HL-60 (cell line): ENCODE measurements around the gene ZSCAN30.

ENCODE experiments used
- POLR2AphosphoS5 ChIP-seq: IDR thresholded peaks from 2 replicates; pipeline ENCODE4 v1.6.1; 2012; ENCODE audit warnings: low read depth
- TF ChIP-seq, protein P1 (sequence below): IDR thresholded peaks from one replicate; pipeline ENCODE4 v1.5.1; 2011; ENCODE audit warnings: low read length, control low read depth, inconsistent platforms; ENCODE audit not compliant: insufficient read depth
- TF ChIP-seq, protein P2 (sequence below): IDR thresholded peaks from 2 replicates; pipeline ENCODE4 v1.6.1; 2012; ENCODE audit warnings: low read depth; ENCODE audit not compliant: insufficient replicate concordance

DNA sequence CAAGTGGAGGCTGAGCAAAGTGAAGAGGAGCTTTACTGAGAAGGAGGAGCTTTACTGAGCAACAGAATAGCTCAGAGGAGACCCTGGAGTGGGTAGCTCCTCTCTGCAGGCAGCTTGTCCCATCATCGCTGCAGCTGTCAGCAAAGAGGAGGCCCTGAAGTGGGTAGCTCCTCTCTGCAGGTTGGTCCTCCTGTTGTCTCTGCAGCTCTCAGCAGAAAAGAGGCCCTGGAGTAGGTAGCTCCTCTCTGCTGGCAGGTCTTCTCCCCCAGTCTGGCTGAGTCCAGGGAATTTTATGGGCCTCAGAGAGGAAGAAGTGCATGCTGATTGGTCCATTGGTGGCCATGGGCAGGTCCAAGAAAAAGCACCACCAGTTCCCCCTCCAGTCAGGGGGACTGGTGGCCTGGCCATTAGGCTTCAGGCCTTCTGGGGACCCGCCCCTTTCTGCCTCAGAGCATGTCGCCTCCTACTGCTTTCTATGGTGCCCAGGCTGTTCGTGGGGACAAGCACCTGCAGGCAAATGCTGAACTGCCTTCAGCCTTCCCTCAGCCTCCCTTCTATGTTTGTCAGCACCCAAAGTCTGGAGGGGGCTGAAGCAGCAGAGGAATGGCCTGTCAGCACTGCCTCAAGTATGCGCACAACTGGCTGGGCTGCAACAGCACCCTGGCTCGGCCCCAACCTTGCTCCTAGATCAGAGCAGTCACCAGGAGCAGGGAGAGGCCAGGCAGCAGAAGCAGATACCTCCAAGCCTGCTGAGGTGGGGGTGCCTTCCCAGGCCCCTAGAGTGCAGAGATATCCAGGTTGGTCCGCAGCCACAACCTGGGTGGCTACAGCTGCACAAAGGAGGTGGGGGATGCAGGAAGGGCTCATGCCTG, 5.9 kb downstream of the ZSCAN30 start:
- TF ChIP-seq, protein P1, sequence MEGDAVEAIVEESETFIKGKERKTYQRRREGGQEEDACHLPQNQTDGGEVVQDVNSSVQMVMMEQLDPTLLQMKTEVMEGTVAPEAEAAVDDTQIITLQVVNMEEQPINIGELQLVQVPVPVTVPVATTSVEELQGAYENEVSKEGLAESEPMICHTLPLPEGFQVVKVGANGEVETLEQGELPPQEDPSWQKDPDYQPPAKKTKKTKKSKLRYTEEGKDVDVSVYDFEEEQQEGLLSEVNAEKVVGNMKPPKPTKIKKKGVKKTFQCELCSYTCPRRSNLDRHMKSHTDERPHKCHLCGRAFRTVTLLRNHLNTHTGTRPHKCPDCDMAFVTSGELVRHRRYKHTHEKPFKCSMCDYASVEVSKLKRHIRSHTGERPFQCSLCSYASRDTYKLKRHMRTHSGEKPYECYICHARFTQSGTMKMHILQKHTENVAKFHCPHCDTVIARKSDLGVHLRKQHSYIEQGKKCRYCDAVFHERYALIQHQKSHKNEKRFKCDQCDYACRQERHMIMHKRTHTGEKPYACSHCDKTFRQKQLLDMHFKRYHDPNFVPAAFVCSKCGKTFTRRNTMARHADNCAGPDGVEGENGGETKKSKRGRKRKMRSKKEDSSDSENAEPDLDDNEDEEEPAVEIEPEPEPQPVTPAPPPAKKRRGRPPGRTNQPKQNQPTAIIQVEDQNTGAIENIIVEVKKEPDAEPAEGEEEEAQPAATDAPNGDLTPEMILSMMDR, result no peak
- TF ChIP-seq POLR2AphosphoS5, result no peak
- TF ChIP-seq, protein P2, sequence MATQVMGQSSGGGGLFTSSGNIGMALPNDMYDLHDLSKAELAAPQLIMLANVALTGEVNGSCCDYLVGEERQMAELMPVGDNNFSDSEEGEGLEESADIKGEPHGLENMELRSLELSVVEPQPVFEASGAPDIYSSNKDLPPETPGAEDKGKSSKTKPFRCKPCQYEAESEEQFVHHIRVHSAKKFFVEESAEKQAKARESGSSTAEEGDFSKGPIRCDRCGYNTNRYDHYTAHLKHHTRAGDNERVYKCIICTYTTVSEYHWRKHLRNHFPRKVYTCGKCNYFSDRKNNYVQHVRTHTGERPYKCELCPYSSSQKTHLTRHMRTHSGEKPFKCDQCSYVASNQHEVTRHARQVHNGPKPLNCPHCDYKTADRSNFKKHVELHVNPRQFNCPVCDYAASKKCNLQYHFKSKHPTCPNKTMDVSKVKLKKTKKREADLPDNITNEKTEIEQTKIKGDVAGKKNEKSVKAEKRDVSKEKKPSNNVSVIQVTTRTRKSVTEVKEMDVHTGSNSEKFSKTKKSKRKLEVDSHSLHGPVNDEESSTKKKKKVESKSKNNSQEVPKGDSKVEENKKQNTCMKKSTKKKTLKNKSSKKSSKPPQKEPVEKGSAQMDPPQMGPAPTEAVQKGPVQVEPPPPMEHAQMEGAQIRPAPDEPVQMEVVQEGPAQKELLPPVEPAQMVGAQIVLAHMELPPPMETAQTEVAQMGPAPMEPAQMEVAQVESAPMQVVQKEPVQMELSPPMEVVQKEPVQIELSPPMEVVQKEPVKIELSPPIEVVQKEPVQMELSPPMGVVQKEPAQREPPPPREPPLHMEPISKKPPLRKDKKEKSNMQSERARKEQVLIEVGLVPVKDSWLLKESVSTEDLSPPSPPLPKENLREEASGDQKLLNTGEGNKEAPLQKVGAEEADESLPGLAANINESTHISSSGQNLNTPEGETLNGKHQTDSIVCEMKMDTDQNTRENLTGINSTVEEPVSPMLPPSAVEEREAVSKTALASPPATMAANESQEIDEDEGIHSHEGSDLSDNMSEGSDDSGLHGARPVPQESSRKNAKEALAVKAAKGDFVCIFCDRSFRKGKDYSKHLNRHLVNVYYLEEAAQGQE, result no peak
